GM10266 (cell line): ENCODE results near the gene CNOT4.

Experiments
- DNase-seq: peaks from one replicate; pipeline ENCODE4 v3.0.0; 2012; ENCODE audit errors: extremely low spot score
- CTCF ChIP-seq: IDR thresholded peaks from 2 replicates; pipeline ENCODE4 v1.5.1; 2012; ENCODE audit warnings: mild to moderate bottlenecking, low read depth; ENCODE audit not compliant: control insufficient read depth, insufficient read depth; ENCODE audit errors: missing control alignments

CNOT4 gene

GRCh38 chr7:135388616-135389015 is 121.3 kb downstream of the CNOT4 start:
- TF ChIP-seq CTCF: no peak
- DNase-seq: no peak

DNA sequence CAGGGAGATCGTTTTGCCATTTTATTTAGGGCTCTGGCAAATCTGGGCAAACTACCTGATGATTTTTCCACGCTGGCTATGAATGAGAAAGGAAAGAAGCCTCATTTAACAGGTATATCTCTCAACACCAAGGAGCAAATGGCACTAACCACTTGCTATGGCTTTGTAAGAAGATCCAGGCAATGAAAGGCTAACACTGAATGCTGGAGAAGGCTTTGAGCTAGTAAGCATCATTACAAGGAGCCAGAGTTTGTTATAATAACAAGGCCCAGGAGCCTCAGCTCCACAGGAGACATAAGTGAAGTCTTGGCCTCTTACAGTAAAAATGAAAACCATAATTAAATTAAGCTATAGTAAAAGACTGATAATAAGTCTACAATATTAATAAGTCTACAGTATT is 123.1 kb downstream of the CNOT4 start:
- TF ChIP-seq CTCF: no peak

DNA sequence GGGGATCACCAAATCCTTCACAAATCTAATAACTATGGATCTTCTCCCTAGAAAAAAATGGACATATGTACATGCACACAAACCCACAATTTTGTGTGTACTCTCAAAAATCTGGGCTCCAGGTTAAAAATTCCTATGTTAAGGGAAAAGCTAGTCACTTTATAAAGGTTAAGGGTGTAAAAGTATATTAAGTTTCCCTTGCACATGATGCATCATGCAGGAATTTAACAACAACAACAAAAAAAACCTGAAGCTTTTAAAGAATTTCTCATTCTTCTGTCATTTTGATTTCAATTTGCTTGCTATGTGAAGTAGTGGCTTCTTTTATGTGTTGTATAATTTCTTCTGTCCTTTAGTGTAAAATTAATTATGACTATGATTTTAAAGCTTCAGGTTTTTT is 123.7 kb downstream of the CNOT4 start:
- DNase-seq: no peak

More for the DNA sequence above, 123.1 kb downstream of the CNOT4 start:
- DNase-seq: no peak

DNA sequence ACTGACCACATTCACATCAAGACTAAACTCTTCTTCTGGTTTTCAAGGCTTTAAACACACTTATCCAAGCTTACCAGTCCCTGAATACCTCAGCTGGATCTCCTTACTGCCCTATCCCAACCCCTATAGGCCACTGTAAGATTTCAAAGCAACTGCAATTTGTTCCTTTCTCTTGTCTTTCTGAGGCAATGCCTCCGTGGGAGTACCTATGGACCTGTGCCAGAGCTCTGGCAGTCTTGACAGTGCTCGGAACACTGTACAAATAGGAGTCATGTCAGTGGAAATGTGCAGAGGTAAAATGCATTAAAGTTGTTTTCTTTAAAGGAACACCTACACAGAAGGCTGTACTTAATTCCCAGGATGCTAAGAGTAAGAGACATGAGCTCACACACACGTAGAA is 124.7 kb downstream of the CNOT4 start:
- DNase-seq: no peak
- no peak for TF ChIP-seq CTCF

More for the DNA sequence above, 123.7 kb downstream of the CNOT4 start:
- no peak for TF ChIP-seq CTCF

- DNase-seq: no peak
- TF ChIP-seq CTCF: no peak
These were observed 126.3 kb downstream of the CNOT4 start for GRCh38 chr7:135383525-135384175.

DNA sequence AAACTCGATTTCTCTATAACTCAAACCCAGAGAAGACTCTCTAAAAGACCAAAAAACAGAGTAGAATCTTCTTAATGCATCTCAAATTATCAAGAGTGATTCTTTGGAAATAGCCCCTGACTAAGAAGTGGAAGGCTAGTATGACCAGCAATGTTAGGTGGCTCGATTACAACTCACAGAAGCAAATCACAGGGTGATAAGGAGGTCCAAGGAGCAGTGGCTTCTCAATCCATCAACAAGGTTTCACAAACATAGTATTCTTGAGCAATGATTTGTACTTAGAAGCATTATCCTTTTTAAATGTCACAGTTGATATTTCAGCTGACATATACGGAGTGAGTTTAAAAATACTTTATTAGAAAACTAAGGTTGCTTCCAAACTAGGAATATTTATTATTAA is 127.7 kb downstream of the CNOT4 start:
- DNase-seq: no peak
- TF ChIP-seq CTCF: no peak

GRCh38 chr7:135381369-135381768 is 128.5 kb downstream of the CNOT4 start:
- no peak for DNase-seq
- no peak for TF ChIP-seq CTCF
